Astrocyte (in vitro differentiated cells and primary cell): ENCODE data around the gene MMP28.

ENCODE experiments used
- EZH2 ChIP-seq: IDR thresholded peaks from 2 replicates; pipeline ENCODE4 v1.6.1; 2012; ENCODE audit warnings: mild to moderate bottlenecking, low read length, inconsistent platforms; ENCODE audit not compliant: insufficient read depth
- TF ChIP-seq, protein P1 (sequence below): IDR thresholded peaks from 2 replicates; pipeline ENCODE4 v1.5.1; 2011; ENCODE audit warnings: low read depth, mild to moderate bottlenecking, inconsistent platforms, low read length, moderate library complexity; ENCODE audit not compliant: insufficient read depth

DNA sequence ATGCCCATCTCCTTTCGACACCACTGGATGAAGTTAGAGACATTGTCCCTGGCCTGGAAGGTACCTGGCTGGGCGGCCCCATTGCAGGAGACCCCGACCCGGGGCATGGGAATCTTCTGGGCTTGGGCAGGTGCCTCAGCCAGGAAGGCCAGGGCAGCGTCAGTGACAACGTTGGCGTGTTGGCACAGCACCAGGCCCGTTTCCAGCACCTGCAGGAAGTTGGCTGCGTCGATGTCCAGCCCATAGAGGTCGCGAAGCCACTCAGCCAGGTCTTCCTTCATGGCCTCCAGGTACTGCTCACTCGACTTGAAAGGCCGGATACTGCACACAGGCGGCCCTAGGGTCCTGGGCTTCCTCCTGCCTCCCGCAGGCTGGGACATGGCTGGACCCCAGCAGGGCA lies 43.0 kb downstream of the MMP28 start:
- TF ChIP-seq, protein P1, sequence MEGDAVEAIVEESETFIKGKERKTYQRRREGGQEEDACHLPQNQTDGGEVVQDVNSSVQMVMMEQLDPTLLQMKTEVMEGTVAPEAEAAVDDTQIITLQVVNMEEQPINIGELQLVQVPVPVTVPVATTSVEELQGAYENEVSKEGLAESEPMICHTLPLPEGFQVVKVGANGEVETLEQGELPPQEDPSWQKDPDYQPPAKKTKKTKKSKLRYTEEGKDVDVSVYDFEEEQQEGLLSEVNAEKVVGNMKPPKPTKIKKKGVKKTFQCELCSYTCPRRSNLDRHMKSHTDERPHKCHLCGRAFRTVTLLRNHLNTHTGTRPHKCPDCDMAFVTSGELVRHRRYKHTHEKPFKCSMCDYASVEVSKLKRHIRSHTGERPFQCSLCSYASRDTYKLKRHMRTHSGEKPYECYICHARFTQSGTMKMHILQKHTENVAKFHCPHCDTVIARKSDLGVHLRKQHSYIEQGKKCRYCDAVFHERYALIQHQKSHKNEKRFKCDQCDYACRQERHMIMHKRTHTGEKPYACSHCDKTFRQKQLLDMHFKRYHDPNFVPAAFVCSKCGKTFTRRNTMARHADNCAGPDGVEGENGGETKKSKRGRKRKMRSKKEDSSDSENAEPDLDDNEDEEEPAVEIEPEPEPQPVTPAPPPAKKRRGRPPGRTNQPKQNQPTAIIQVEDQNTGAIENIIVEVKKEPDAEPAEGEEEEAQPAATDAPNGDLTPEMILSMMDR = no peak
- TF ChIP-seq EZH2 = no peak
